Measurements from ENCODE around the gene FILIP1L.

Gene FILIP1L

DNA sequence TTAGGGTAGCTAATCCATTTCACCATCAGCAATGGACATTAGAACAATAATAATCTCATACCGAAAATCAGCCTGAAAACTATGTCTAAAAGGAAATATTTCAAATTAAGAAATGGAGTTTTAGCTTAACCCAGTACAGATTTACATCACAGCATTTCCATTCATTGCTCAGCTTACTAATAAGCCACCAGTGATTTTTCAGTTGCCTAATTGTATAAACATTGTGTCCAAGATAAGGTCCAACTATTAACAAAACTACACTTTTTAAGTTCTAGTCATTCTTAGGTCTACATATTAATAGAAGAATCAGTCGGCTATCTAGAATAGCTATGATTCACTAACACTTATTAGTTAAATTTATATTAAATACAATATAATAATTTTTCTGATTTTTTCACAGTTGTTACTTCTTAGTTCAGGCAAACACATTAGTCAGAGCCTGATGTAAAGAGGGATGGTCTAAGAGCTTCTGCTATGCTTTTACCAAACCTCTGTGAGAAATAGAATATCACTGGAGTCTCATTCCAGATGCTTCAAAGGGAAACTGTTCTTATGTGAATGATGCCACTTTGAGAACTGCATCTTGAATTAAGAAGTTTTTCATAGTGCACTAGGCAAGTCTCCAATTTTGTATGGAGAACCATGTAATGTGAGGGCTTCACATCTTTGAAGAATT, 222.6 kb downstream of the FILIP1L start:
- DNase-seq (ENCODE audit: low read depth), result no peak

DNA sequence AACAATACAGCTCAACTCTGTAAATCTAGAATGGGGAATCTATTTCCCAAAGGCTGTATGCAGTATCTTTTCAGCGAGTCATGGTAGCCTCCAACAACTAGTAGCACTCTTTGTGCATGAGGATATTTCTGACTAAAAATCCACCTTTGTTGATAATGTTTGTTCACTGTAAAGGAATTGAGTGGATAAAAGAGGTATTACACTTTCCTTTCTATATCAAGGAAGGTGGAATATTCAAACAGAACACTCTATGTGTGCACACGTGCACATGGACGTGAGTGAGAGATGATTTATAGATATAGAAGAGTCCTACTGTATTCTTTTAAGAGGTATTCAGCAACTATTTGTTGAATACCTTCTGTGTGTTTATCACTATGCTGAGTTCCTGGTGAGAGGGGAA, 228.4 kb downstream of the FILIP1L start:
- no peak for DNase-seq (ENCODE audit: low read depth)

DNA sequence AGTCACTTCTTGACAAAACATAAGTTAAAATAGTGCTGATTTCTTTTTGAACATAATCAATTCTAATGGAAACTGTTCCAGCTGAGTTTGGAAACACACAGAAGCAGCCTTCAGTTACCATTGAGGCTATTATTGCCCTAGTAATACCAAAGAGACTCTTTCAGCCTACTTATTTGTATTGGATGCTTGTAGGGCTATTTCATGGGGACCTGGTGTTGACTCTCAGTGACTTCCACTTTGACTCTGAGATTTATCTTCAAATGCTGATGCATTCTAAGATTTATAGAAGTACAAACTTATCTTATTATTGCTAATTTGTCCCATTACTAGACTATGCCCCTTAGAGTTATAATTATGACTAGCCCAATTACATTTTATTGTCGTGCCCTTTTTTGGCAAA, 229.2 kb downstream of the FILIP1L start:
- no peak for DNase-seq (ENCODE audit: low read depth)

DNA sequence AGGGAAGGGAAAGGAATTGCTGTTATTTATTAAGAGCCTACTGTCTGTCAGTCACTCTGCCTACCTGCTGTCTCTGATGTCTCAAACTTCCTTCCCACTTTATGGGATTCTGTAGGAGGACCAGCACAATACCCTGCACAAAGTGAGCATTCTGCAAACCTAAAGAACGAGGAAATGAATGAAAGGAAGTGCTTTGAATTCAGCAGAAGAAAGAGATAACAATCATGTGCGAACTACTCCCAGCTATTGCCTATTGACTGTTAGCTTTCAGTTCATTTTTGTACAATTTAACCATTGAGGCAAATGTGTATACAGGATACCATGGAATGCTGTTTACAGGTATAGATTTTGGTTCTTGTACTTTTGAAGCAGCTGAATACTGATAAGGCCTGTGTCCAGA, 229.8 kb downstream of the FILIP1L start:
- no peak for DNase-seq (ENCODE audit: low read depth)

DNA sequence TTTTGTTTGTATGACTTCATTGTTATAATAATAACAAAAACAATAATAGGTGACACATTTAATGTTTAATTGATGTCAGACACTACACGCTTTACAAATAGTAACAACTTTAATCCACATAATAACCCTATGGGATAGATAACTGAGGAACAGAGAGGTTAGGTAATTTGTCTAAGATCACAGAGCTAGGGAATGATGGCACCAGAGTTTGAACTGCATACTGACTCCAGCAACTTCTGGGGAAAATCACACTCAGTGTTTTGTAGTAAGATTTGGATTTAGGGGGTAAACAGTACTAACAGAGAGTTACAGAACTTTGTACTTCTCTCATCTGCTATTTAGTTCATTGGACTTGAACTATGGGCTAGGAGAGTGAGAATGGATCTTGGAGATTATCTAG, 230.6 kb downstream of the FILIP1L start:
- no peak for DNase-seq (ENCODE audit: low read depth)

DNA sequence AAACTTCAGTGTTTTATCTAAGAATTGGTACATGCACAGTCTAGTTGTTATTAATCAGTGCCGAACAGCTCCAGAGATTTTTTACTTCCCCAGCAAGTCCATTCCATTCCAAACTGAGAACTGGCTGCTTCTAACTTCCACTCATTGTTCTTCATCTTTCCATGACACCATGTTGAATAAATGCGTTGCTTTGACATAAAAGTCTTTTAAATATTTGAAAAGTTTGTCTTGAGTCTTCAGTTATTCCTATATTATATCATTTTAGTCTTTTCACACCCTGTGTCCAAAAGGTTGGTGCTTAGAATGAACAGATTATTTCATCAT, 231.2 kb downstream of the FILIP1L start:
- no peak for DNase-seq (ENCODE audit: low read depth)

DNA sequence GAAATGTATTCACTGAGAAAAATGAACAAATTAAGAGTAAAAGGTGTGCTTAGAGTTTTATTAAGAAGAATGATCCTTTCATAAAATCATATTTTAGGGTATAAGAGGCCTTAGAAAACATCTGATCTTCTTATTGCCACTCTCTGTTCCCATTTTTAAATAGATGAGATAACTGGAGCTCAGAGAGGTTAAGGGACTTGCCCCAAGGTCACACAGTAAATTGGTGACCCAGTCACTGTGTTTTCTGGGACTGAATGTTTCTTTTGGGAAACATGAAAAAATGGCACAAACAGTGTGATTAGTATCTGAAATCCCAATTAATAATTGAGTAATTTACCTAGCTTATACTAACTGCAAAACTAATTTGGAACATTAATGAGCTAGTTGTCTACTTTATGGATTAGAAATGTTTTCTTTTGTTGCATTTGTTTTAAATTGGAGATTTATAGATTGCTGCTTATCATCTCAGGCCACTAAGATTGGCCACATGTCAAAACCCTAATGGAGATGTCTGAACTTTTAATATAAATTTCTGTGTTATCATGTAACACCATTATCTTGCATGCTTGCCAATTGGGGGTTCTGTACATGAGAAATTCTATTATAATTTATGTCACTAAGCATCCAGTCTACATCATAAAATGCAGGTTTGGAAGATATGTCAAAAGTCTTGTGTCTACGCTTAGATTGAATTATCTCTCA, 231.7 kb downstream of the FILIP1L start:
- DNase-seq (ENCODE audit: low read depth), result no peak

DNA sequence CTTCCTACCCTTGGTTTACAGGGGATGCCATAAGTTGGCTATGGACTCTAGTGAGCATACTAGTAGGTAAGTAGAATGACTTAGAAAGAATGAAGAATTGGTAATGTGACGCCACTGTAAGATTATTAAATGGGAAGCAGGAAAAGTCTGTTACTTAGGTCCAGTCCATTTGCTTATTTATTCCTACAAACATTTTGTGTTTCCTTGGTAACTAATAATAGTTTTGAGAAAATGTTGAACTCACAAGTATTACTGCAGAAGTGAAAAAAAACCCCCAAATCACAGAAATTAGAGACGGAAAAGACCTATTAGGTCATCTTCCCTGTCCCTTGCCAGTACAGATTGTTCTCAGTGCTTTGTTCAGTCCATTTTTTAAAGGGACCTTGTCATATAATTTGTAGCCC, 233.2 kb downstream of the FILIP1L start:
- DNase-seq (ENCODE audit: low read depth), result no peak

DNA sequence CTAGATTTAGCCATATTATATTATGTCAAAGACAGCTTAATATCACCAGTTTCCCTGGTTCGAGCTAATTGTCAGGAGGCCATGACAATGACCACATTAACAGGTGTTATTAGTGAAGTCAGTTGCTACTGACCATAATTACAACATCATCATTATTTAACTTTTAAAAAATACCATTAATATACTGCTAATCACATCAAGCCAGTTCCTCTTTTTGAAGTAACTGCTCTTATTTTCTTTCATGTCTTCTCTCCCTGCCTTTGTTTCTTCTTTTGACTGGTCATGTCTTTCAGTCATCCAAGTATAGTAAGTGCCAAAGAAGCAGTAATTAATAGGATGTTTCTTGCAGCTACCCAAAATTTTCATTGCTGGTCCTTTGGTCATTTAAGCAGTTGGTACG, 235.0 kb downstream of the FILIP1L start:
- no peak for DNase-seq (ENCODE audit: low read depth)

DNA sequence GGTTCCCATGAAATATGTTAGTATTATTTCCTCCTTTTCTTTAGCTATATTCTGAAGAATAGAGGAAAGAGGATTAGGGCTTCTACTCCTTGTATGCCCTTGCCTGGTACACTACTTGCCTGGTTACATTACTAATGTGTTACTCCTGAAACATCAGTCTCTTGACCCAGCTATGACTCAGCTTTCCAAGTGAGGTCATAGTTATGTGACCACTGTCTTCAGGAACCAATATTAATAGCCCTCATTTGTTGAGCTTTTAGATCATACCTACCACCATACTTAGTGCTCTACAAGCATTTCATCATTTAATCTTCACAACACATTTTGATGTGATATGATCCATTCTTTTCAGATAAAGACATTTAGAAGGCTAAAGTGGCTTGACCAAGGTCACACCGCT, 236.3 kb downstream of the FILIP1L start:
- DNase-seq (ENCODE audit: low read depth), result no peak

DNA sequence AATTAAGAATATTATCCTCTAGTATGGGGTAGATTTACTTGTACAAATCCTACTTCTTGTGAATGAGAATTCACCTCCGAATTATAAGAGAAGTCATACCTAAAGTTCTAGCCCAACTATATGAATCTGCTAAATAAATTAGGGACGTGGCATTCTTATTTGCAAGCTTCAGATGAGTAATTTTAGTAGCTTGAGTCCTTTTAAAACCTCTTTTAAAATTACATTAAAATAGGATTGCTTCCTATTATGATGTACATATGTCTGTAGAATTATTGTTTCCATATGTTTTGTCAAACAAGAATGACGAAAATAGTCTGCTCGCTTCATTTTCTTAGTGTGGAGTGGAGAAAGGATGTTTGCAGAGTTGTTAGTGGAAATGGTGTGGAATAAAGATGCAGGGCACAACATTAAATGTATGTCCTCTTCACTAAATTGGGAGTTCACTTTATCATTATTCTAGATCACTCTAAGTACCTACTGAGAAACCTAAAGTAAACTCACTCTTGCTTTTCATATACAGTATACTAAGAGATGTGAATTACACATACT, 237.2 kb downstream of the FILIP1L start:
- no peak for DNase-seq (ENCODE audit: low read depth)

DNA sequence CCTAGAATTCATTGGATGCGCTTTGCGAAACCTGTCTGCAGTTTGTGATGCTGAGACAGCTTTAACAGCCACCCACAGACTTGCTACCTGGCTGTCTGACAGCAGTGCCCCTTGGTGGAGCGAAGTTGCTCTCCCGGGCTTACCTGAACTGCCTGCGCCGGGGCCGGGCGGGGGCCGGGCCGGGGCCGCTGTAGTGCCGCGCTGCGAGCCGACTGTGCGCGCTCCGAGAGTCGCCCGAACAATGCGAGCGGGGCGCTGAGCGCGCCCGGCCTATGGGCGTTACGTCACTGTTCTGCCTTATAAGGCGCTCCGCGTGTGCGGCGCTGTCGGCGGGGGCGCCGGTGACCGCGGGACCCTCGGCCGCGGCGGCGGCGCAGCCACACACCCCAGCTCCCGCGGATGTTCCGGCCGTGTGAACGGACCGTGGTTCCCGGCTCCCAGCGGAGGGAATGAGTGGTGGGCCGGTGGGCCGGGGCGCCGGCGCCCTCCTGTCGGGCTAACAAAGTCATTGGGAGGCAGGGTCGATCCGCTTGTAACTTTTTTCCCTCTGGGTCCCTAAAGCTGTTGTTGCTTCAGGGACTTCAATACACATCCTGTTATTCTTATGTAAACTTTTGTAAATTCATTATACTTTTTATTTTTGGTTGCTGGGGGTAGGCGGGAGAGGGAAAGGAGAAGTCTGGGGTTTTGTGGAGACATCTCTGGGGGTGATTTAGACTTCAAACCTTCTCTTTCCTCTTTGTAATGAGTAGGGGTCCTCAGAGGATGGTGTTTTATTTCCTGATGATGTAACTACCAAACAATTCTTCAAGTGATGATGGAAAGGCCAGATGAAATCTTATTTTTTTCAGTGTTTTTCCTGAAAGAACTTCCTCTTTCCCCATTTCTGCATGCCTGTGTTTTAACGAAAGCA, 238.1 kb downstream of the FILIP1L start:
- DNase-seq (ENCODE audit: low read depth), result peak; percentile 41

DNA sequence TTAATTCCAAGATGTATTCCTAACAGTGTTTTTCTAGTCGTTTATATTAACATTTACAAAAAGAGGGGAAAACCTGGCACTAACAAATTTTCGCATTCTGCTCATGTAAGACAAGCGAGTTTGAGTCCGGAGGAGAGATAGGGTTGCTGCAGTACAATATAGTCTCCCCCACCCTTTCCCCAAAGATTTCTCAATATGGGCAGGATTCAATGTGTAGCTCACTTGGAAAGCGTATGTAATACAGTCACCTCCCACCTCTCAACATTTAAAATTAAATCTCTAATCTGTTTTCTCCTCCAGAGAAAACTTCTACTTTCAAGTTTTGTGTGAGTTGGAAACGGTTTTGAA, 238.7 kb downstream of the FILIP1L start:
- no peak for DNase-seq (ENCODE audit: low read depth)

DNA sequence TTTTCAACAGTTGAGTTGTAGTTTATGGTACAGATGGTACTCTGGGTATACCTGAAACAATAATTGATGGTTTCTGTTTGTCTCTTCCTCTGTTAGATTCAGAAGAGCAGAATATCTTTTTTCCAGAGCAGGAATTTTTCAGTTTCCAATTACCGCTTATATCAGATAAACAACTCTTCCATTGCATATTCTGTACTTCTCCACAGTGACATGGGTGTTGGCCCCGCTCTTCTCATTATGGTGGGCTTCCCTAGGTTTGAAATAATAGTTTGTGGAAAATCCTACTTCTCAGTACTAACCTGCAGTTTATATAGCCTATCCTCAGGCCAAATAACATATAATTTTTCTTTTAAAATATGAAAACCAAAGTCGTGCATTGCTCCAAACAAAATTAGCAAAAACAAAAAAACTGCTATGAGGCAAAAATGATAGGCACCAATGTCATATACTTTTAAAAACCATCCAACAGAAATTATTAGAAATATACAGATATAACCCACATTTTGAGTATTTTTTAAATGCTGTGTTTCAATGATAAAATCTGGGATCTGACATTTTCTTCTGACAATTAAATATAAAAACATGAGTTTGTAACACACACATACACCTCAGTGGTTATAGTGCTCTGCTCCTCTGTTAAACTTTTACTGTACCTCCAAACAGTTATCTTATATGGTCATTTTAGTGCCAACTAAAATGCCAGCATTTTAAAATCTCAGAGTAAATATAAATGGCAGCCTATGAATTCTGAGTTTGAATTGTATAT, 239.9 kb downstream of the FILIP1L start:
- no peak for DNase-seq (ENCODE audit: low read depth)

DNA sequence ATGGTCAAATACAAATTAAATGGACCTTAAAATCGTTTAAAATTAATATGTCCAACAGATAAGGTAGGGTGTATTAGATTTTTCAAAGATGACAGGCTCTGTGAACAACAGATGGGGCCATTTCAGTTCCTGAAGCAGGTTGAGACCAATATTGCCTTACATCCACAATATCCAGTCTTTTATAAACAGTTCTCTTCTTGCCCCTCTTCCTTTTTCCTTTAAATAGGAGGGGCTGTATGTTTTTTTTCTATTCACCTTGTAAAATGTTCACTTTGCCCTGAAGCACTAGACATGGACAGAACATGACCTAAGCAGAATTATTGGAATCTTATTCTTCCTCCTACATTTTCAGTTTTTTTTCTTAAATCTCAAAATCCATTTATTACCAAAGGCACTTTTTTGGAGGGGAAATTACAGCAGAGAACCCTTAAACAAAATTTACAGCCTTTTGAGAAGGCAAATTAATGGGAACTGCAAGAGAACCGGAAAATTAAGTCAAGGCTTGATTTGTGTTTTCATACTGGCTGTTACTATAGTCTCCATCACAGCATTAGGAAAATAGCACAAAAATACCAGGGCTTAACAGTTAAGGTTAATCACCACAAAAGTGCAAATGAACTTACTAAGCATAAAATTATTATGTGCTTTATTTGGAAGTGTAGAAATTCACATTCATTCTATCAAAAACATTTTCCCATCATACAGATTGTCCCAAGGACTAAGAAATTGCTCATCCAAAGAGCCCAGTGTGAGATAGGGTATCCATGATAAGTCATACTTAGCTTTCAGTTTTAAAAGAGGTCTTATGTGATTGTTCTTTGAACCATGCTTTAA, 240.8 kb downstream of the FILIP1L start:
- DNase-seq (ENCODE audit: low read depth), result no peak

DNA sequence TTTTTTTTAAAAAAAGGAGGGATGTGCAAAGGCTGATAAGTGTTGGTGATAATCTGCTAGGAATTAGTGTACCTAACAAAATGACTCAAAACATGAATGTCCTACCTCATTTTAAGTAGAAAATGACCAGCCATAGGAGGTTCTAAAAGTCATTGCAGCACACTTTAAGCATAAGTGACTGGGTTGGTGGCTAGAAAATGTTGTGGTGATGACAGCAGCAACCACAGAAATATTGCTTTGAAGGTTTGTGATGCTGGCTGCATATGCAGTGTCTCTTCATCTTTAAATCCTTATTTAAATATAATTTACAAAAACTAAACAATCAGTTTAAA, 241.4 kb downstream of the FILIP1L start:
- DNase-seq (ENCODE audit: low read depth), result no peak

DNA sequence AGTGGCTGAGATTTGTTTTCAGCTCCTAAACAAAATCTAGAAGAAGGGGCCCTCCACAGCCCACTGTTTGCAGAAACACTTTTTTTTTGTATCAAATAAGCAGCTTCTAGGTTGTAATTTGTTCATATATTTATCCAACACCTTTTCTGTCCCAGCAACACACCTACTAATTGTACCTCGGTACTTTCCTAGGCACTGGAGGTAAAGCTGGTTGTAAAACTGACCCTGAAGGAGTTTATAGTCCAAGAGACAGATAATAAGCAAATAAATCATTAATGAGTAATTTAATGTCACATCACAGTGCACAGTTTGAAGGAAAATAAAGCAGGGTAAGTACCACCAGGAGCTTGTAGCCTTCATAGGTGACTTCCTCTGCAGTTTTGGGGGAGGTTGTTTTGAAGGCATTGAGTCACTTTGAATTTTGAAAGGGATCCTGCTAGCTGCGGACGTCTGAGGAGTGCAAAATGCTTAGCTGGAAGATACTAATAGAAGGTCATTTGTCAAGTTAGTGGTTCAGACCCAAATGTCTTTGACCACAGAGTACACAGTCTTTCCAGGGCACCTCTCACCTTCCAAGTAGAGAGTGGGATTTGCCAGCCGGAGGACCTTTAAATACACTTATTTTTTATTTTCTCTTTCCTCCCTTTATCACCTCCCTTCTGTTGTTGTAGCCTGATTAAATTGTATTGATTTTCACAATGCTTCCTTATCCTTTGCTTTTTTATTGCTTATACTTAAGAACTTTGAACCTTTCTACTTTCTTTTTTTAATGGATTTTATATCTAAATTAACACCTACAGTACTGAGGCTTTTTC, 242.9 kb downstream of the FILIP1L start:
- DNase-seq (ENCODE audit: low read depth), result no peak

DNA sequence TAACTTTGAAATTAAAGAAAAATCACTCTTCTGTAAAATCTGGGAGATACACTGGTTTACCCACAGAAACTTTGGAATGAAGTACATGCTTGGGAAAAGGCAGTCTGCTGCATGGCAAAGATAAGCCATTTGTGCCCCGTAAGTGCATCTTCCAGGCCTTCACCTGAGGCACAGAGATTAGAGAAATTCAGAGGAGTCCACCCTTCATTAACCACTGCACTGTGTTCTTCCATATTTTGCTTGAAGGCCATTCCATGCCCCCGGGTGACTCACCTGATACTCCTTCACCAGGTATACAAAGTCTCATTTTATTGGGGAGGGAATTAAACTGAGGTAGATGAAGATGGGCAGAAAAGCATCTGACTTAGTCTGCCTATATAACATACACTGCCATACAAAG, 243.6 kb downstream of the FILIP1L start:
- no peak for DNase-seq (ENCODE audit: low read depth)

DNA sequence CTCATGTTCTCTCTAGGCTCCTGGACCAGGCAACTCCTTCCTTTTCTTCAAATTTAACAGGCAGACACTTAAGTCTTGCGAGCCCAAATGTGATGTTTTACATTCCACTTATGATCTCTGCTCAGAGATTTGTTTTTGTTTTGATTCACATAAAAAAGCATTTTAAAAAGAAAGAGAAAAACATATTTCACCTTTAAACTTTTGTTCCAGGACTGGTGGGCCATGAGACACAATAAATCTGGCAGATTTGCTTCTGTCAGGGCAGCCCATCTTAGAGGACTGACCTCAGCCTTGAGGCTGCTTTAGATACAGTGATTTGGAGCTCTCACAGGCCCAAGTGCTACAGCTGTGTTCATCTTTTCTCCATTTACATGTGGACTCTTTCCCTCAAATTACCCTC, 244.7 kb downstream of the FILIP1L start:
- no peak for DNase-seq (ENCODE audit: low read depth)

DNA sequence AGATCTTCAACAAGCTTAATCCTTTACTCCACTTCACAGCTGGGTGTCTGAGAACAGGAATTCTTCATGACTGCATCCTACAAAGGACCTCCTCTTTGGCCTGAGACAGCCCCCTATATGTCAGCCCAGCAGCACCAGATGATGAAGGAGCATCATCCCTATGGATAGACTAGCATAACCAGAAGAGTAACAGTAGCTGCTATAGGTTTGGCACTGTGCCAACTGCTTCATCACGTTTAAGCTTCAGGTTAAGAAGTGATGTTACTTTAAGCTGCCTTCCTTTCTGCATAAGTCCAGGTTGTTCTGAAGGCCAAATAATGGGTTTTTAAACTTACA, 246.0 kb downstream of the FILIP1L start:
- no peak for DNase-seq (ENCODE audit: low read depth)
